GM19239 (cell line): ENCODE measurements around the gene TBC1D2B.

ENCODE experiments used
- DNase-seq: peaks from one replicate; pipeline ENCODE4 v3.0.0; 2011; ENCODE audit warnings: low spot score; ENCODE audit not compliant: insufficient read length
- FAIRE-seq: peaks from 2 replicates; lab custom pipeline; 2011; peaks lifted over from hg19 to GRCh38; lab: Jason Lieb, UNC

The TBC1D2B gene

GRCh38 chr15:78075490-78076230 lies 1.9 kb downstream of the TBC1D2B start:
- FAIRE-seq (no peak), DNase-seq (no peak)

DNA sequence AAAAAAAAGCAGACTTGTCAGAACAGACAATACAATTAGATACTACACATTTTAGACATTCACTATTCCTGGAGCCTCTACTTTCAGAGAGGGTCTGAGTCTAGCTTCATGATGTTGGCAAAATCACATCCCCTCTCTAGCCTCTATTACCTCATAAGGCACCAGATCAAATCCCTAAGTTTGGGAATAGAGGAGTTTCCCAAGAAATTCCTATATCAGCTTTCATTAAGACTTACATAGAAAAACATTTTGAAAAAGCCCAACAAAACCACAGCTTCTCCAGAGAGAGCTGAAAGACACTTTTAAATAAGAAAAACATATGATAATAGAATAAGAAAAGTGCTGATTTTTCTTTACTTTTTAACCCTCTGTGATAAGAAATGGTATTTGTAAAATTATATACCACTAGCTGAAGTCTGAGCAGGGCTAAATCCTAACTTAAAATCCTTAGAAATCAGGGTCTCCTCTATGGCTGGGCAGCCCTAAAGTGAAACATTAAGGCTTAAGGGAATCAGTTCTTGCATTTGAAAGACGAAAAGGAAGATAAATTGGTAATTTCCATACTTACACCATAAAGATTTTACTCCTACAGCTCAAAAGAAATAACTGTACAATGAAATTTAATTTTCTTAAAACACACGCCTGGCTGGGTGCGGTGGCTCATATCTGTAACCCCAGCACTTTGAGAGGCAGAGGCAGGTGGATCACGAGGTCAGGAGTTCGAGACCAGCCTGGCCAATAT lies 4.3 kb downstream of the TBC1D2B start:
- DNase-seq (no peak), FAIRE-seq (no peak)

GRCh38 chr15:78072080-78072892 lies 5.2 kb downstream of the TBC1D2B start:
- DNase-seq (no peak), FAIRE-seq (no peak)

DNA sequence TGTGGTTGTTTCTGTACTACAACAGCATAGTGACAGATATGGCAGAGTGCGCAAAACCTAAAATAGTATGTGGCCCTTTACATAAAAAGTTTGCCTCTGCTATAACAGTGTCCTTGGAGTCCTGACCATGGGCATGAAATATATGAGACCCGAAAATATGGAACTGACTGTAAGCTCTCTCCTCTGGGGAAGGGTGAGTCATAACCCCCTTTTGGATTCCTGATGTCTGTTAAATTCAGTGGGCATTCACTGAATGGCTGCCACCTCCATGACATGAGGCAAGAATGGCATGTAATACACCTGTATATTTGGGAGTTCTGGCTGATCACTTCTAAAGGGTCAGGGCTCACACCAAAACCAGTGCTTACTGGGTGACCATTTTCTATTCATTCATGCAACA lies 6.1 kb downstream of the TBC1D2B start:
- DNase-seq: no peak
- FAIRE-seq: no peak

DNA sequence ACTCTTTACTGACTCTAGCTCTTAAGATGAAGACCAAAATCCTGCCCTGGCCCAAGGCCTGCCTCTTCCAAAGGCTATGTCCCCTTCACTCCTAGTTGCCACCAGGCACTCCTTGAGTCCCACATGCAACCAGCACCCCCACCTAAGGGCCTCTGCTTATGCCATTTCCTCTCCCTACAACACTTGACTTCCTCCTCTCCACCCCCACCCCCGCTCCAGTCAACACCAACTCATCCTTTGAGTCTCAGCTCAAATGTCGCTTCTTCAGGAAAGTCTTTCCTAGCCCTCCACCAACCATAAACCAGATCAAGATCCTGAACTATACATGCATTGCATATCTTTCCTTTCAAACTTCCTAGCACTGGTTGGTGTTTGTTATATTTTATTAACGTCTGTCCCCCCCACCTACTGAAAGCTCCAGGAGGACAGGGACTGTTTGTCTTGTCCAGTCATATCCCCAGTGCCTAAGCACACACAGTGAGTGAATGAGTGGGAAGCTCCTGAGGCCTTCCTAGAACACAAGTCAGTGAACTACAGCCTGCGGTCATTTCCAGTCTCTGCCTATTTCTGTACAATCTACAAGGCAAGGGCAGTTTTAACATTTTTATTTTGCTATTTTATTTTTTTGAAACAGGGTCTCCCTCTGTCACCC lies 7.3 kb downstream of the TBC1D2B start:
- FAIRE-seq: peak; percentile 31
- DNase-seq: no peak

DNA sequence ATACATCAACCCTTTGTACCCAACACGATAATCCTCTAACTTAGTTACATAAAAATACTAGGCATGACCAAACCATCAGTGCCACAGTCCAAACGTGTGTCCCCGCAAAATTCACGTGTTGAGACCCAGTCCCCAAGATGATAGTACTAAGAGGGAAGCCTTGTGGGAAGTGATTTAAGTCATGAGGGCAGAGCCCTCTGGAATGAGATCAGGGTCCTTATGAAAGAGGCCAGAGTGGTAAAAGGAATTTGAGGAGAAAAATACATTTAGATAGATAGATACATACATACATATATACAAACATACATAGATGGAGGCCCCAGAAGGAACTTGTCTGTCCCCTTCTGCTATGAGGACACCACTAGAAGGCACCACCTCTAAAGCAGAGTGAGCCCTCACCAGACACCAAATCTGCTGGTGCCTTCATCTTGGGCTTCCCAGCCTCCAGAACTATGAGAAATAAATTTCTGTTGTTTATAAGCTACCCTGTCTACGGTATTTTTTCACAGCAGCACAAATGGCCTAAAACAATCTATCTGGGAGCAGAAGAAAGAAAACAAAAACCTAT lies 8.0 kb downstream of the TBC1D2B start:
- DNase-seq (no peak), FAIRE-seq (no peak)

- DNase-seq: no peak
- FAIRE-seq: no peak
These were observed 8.5 kb downstream of the TBC1D2B start for GRCh38 chr15:78069052-78069414.

DNA sequence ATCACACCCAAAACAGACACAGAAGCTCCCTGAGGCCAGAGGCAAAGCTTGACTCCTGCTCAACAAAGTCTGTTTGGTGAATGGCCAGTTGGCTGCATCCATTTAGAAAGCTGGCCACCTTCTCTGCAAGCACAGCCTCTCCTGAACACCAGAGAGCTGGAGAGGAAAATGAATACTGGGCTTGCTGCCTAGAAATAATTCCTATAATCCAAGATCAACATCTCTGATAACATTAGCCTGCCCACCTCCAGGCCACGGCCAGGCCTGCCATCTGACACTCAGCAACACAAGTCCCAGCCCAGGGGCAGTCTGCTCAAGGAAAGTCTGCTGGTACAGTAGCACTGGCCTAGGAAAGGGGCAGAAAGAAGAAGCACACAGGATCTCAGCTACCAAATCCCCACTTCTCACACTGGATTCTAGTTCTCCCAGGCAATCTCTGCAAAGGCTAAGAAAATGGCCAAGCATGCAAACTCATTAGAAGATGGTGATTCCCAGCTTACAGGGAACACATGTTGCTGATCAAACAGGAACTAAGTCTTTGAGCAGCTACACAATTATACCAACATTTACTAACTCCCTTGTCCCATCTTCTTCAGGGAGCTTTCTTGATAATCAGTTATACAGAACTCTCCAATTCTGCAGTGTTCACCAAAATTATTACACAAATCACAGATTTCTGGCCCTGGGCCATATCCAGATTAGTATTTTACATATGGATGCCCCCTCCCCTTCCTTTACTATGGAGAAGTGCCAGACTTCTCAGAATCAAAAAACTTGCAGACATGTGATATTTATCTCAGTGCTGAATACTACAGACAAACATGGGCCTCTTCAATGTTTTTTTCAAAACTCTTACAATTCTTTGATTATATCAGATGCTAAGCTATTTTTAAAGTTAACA lies 9.9 kb downstream of the TBC1D2B start:
- DNase-seq: no peak
- no peak for FAIRE-seq

DNA sequence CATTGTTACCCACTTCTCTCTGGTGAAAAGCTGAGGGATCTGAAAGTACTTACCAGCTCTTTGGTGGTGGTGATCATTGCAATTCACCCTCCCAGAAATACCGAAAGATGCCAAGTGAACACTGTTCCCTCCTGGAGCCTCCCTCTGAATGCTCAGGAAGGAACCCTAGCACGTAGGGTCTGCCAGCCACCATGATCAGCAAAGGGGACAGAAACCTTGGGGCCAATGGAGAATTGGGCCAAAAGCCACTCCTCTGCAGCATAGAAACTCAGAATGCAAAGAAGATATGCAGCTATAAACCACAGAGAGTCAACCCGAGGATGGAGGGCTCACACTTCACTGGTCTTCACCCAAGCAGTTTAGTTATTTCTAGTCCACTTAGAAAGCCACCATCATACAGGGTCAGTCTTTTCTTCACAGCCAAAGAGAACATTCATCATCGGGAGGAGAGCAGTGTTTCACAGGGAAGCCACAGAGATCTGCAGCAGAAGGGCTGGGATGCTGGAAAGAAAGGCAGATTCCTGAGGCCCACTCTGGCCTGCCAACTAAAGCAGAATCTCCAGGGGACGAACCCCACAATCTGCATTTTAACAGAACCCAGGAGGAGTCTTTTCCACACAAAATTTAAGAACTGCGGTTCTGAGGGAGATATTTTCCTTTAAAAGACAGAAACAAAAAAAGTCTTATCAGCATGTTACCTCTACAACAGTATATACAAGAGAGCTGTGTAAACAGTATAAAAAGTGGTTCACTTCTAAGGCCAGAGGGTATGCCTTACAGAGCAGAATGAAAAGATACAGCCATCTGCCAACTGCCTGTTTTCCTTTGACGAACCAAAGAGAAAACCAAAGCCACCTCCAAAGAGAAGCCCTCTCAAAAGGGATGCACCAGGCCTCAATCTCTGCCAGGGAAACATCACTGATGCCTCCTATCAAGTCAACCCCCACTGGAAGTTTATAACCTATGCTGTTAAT lies 11.3 kb downstream of the TBC1D2B start:
- DNase-seq (peak; percentile 48), FAIRE-seq (peak; percentile 96)

GRCh38 chr15:78065284-78065872 lies 12.1 kb downstream of the TBC1D2B start:
- DNase-seq: no peak
- FAIRE-seq: peak; percentile 92

DNA sequence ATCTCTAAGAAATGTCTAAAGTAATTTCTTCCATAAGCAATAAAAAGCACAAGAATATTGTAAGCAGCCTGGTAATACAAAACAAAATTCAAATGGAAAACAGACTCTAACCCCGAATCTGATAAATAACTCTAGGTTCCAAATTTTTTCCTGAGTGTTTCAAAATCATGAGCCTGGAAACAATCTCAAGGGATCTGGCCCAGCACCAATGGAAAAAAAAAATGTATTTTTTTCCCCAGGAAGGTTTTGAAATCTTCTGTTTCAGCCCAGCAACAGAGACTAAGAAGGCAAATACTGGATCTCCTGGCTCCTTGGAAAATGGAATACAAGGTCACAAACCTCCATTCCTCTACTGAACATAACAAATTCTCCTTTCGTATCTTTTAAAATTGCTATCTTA lies 13.0 kb downstream of the TBC1D2B start:
- DNase-seq: no peak

GRCh38 chr15:78063970-78064385 lies 13.5 kb downstream of the TBC1D2B start:
- DNase-seq (no peak), FAIRE-seq (peak; percentile 52)

More for the DNA sequence above, 13.0 kb downstream of the TBC1D2B start:
- no peak for FAIRE-seq

DNA sequence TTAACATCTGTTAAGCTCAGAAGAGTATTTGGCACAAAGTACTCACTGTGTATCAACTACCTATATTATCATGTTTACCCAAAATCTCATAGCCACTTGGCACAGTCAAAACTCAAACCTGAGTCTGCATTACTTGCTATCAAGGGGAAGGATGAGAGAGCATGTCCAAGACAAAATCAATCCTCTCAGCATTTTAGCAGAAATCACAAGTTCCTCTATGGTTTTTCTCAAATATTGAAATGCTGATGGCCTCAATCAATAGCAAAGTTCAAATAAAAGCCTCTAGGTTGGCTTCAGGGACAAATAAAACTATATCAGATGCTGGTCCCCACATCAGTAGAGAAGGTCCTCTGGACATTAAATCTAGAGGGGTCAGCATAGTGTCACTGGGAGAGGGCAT lies 14.3 kb downstream of the TBC1D2B start:
- FAIRE-seq (no peak), DNase-seq (no peak)

DNA sequence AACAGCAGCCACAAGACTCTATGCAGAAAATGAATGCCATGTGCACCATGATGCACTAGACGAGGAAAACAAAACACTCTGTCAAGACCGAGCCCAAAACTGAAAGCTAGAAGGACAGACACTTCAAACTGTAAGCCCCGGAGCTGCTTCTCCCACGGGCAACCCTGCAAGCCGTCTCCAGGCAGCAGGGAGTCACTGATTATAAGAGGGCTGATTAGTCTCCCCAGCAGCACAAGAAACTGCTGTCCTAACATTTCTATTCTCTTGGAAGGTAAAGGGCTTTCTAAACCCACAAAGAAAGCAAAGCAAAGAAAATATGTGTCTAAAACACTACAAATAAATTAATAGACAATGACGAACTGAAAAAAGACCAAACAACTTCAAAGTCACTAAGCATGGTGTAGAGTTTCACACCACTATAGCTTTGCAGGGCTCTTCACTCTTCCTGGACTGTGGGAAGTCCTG lies 15.5 kb downstream of the TBC1D2B start:
- DNase-seq (peak; percentile 42), FAIRE-seq (peak; percentile 84)

GRCh38 chr15:78060232-78060631 lies 17.3 kb downstream of the TBC1D2B start:
- FAIRE-seq (no peak), DNase-seq (no peak)

- DNase-seq: no peak
- FAIRE-seq: no peak
These were observed 18.2 kb downstream of the TBC1D2B start for GRCh38 chr15:78059110-78059839.

DNA sequence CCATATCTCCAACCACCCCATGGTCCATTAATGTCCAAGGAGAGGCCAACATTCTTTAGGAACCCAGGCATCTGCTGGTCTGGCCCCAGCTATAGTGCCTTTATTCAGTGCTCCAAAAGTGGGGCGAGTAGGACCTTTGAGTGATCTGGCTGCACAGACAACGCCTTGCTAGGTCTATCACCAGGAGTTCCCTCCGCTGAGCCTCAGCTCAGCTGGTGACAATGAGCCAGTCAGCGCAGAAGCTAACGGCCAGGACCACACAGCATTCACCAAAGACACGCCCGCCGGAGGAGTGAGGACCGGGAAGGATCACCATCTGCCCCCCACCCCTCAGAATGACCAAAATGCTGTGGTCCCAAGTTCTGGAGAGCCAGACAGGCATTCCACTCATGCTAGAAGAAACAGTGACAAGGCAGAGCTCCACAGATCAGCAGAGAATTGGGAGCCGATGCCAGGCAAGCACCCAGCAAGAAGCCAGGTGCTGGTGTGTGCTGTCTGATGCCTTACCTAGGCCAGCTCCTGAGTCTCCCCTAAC lies 19.0 kb downstream of the TBC1D2B start:
- FAIRE-seq (no peak), DNase-seq (no peak)
